Measurements from ENCODE around the gene PARP9.

Gene PARP9

DNA sequence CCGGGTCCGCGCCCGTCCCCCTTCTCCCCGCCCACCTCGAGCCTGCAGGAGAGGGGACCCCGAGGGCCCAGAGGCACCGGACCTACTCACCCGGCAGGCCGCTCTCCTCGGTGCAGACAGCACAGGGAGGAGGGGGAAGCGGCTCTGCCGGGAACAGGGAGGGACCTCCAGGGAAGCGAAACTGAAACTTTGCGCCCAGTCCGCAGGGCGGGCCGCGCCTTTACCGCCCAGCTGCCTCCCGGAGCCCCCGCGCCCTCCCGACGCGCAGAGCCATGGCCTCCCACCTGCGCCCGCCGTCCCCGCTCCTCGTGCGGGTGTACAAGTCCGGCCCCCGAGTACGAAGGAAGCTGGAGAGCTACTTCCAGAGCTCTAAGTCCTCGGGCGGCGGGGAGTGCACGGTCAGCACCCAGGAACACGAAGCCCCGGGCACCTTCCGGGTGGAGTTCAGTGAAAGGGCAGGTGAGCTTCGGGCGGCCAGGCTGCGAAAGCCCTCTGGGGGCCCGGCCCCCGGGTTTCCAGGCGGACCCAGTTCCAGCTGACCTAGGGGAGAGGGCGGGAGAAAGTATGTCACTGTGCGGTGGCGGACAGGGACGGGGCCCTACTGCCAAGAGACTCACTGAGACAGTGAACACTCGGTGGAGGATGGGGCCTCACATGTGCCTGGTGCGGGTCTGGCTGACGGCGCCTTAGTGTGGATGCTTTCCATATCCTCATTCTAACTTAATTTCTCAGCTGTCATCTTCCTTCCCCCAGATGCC is at the start of gene PARP9, which contains the start of gene DTX3L:
Gene PARP9 (minus strand): TSS at position 146 of the 758 bp plus-strand sequence. CDS start 4,680 bp downstream, outside the sequence.
Gene DTX3L (plus strand): TSS at position 184 of the 758 bp plus-strand sequence. CDS start 89 bp downstream, at position 273.
- H3K27me3 ChIP-seq (ENCODE audit: insufficient read depth, poor library complexity, severe bottlenecking) = no peaks in the 10 kb centered on the region
- peak within 1 kb of the TSS; percentile 52 for H3K27ac ChIP-seq (ENCODE audit: poor library complexity, severe bottlenecking)
- peaks cover 16% of the 10 kb centered on the region for H3K36me3 ChIP-seq (ENCODE audit: low read depth)
- ATAC-seq (ENCODE audit: low read depth) = peak; percentile 93
- no peaks in the 10 kb centered on the region for H3K4me1 ChIP-seq (ENCODE audit: insufficient read depth, poor library complexity, severe bottlenecking)
- H3K4me3 ChIP-seq (ENCODE audit: severe bottlenecking) = peak within 1 kb of the TSS; percentile 48
- no peaks in the 10 kb centered on the region for H3K9me3 ChIP-seq (ENCODE audit: severe bottlenecking)
- DNase-seq (ENCODE audit: low spot score) = peak; percentile 78
- TF ChIP-seq CTCF (IDR thresholded peaks at IDR 0.05; ENCODE audit: poor library complexity, severe bottlenecking) = no peak

- Histone ChIP-seq H3K4me3 (ENCODE audit: severe bottlenecking) (no peak overlapping the region), H3K27me3 (ENCODE audit: insufficient read depth, poor library complexity, severe bottlenecking) (no peaks in the 10 kb centered on the region), H3K27ac (ENCODE audit: poor library complexity, severe bottlenecking) (no peak overlapping the region), H3K36me3 (ENCODE audit: low read depth) (no peaks in the 10 kb centered on the region), H3K4me1 (ENCODE audit: insufficient read depth, poor library complexity, severe bottlenecking) (peaks cover 7% of the 10 kb centered on the region), H3K9me3 (ENCODE audit: severe bottlenecking) (no peaks in the 10 kb centered on the region)
- DNase-seq (ENCODE audit: low spot score) (no peak), ATAC-seq (ENCODE audit: low read depth) (no peak)
- TF ChIP-seq CTCF (IDR thresholded peaks at IDR 0.05; ENCODE audit: poor library complexity, severe bottlenecking) = no peak
These were observed 48.6 kb upstream of the PARP9 start for GRCh38 chr3:122612696-122613095.

- peaks cover 7% of the 10 kb centered on the region for H3K4me1 ChIP-seq (ENCODE audit: insufficient read depth, poor library complexity, severe bottlenecking)
- H3K27me3 ChIP-seq (ENCODE audit: insufficient read depth, poor library complexity, severe bottlenecking) = no peaks in the 10 kb centered on the region
- no peaks in the 10 kb centered on the region for H3K9me3 ChIP-seq (ENCODE audit: severe bottlenecking)
- H3K27ac ChIP-seq (ENCODE audit: poor library complexity, severe bottlenecking) = peak overlapping the region; percentile 21
- no peak for TF ChIP-seq CTCF (IDR thresholded peaks at IDR 0.05; ENCODE audit: poor library complexity, severe bottlenecking)
- ATAC-seq (ENCODE audit: low read depth) (peak; percentile 96), DNase-seq (ENCODE audit: low spot score) (no peak)
- H3K4me3 ChIP-seq (ENCODE audit: severe bottlenecking) = no peak overlapping the region
- H3K36me3 ChIP-seq (ENCODE audit: low read depth) = no peaks in the 10 kb centered on the region
These were observed 45.9 kb upstream of the PARP9 start for GRCh38 chr3:122609798-122610559.

DNA sequence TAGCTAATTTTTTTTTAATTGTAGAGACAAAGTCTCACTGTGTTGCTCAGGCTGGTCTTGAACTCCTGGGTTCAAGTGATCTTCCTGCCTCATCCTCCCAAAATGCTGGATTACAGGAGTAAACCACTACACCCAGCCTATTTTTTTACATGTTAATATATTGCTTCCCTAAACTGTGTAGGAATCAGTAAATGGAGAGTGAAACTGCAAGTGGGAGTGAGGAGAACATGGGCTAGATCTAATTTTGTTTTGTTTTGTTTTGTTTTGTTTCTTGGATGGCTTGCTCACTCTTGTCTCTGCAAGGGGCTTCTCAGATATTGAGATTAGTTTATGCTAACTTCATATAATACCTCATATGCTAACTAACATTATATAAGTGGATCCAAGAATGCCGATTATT is 44.8 kb upstream of the PARP9 start:
- ATAC-seq (ENCODE audit: low read depth) (no peak), DNase-seq (ENCODE audit: low spot score) (no peak)
- H3K4me1 ChIP-seq (ENCODE audit: insufficient read depth, poor library complexity, severe bottlenecking) = peaks cover 7% of the 10 kb centered on the region
- H3K27ac ChIP-seq (ENCODE audit: poor library complexity, severe bottlenecking) = no peak overlapping the region
- H3K27me3 ChIP-seq (ENCODE audit: insufficient read depth, poor library complexity, severe bottlenecking) = no peaks in the 10 kb centered on the region
- no peaks in the 10 kb centered on the region for H3K36me3 ChIP-seq (ENCODE audit: low read depth)
- H3K9me3 ChIP-seq (ENCODE audit: severe bottlenecking) = no peaks in the 10 kb centered on the region
- no peak for TF ChIP-seq CTCF (IDR thresholded peaks at IDR 0.05; ENCODE audit: poor library complexity, severe bottlenecking)
- H3K4me3 ChIP-seq (ENCODE audit: severe bottlenecking) = no peak overlapping the region
